Measurements from ENCODE around the gene BEND3.
A peak's percentile ranks its signal among the peaks of the same experiment; 100 is the strongest.
"Not testable (repeated sequence)": the region's sequence is repeated elsewhere in the genome, so short reads cannot be mapped to it uniquely, and the experiment has no call there.

BEND3 gene

DNA sequence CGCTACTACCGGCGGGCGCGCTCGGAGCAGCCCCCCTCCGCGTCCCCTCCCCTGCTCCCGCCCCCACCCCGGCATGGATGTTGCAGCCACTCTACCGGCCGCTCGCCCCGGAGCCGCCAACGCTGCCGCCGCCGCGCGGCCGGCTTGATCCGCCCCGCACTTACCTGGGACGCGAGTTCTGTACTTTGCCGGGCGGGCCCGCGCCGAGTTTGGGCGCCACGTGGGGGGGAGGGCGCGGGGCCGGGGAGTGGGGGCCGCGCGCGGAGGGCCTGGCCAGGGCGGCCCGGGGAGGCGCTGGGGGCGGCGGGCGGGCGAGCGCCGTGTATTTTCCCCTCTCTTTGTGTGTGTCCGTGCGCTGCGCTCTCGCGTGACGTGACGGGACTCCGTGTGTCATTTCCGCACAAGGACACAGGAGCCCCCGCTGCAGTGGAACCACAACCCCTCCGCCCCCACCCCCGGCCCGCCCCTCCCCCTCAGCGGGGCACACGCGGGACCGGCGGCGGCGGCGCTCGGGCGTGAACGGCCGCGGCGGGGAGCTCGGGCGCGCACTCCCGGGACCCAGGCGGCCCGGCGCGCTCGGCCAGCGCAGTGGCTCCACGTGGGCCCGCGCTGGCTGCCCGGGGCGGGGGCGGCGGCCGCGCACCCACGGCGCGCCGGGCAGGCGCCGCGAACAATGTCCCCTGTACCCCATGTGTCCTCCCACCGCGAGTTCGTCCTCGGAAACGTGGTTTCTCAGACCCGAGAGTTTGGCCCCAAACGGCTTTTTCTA lies at the start of gene BEND3:
BEND3 (minus strand) TSS at position 590 of the 769 bp plus-strand sequence. CDS start 16,230 bp downstream, outside the sequence.
- DNase-seq (ENCODE audit: low read depth) = peak; percentile 24
- peak within 1 kb of the TSS; percentile 65 for H3K4me3 ChIP-seq (ENCODE audit: low read length)
- TF ChIP-seq CTCF (conservative IDR thresholded peaks at IDR 0.05; ENCODE audit: low read length) = no peak

GRCh38 chr6:107164299-107164698 lies 49.0 kb upstream of the BEND3 start:
- not testable (repeated sequence) for H3K4me3 ChIP-seq (ENCODE audit: low read length); DNase-seq (ENCODE audit: low read depth)

GRCh38 chr6:107161521-107161920 lies 46.2 kb upstream of the BEND3 start:
- no peak for TF ChIP-seq CTCF (conservative IDR thresholded peaks at IDR 0.05; ENCODE audit: low read length)
- no peak for DNase-seq (ENCODE audit: low read depth)

GRCh38 chr6:107156617-107157016 lies 41.3 kb upstream of the BEND3 start:
- TF ChIP-seq CTCF (conservative IDR thresholded peaks at IDR 0.05; ENCODE audit: low read length) = no peak
- no peak overlapping the region for H3K4me3 ChIP-seq (ENCODE audit: low read length)
- DNase-seq (ENCODE audit: low read depth) = no peak

More at GRCh38 chr6:107161521-107161920, 46.2 kb upstream of the BEND3 start:
- H3K4me3 ChIP-seq (ENCODE audit: low read length) = no peak overlapping the region

GRCh38 chr6:107154801-107155160 lies 39.5 kb upstream of the BEND3 start:
- H3K4me3 ChIP-seq (ENCODE audit: low read length) = no peak overlapping the region
- DNase-seq (ENCODE audit: low read depth) = no peak
- no peak for TF ChIP-seq CTCF (conservative IDR thresholded peaks at IDR 0.05; ENCODE audit: low read length)

- no peak overlapping the region for H3K4me3 ChIP-seq (ENCODE audit: low read length)
- TF ChIP-seq CTCF (conservative IDR thresholded peaks at IDR 0.05; ENCODE audit: low read length) = no peak
- DNase-seq (ENCODE audit: low read depth) = no peak
These were observed 39.0 kb upstream of the BEND3 start for GRCh38 chr6:107154131-107154800.

DNA sequence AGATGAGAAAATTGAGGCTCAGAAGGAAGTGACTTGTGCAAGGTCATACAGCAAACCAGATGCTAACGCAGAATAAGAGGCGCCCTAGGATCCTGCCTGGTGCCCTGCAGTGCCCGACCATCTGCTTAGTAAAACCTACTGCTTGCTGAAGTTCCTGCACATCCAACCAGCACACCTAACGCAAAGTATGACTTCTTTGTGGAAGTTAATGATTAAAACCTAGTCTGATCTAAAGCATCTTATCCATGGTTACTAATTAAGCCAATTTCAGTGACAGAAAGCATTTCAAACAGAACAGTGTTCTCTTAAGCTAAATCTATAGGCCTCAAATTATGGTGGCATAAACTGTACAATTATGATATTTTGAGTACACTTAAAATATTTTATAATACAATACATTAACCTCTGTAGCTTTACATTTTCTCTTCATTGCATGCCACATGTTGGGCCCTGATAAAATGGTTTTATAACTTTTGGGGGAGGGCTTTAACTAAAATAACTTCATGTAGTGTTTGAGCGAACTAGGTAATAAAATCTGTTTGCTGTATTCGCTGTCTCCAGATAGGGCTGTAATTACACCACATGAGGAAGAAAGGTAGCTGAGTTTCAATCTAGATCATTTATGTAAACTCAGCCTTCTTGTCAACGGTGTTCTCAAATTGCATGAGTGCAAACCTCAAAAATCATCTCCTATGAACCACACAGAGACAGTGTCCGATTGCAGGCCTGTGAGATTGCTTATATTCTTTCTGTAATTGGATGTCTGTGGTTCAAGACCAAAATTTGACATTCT lies 37.5 kb upstream of the BEND3 start:
- no peak for DNase-seq (ENCODE audit: low read depth)
- no peak for TF ChIP-seq CTCF (conservative IDR thresholded peaks at IDR 0.05; ENCODE audit: low read length)
- no peak overlapping the region for H3K4me3 ChIP-seq (ENCODE audit: low read length)
